Thymus (tissue), 11 donors: ENCODE results near the gene GANC. TPM values are rescaled to one million over a fixed set of nuclear protein-coding genes. Genes with fewer than 3 reads are reported as not detected.

ENCODE experiments used
- DNase-seq, 9 donors: peaks; one replicate each; pipeline ENCODE4 v3.0.0-alpha.2; 2013; ENCODE audit warnings: low spot score in 9 of 9, low read depth in 6 of 9, missing footprints in 1 of 9
- H3K27ac ChIP-seq, 2 donors: one replicate each; pipeline ENCODE4 v1.5.1; 2013; ENCODE audit warnings: control low read depth in 1 of 2, low read depth in 1 of 2, low read length in 1 of 2, mild to moderate bottlenecking in 1 of 2, moderate library complexity in 1 of 2
- H3K27me3 ChIP-seq, 2 donors: one replicate each; pipeline ENCODE4 v1.5.1; 2013; ENCODE audit warnings: low read length in 1 of 2; ENCODE audit not compliant: control insufficient read depth in 2 of 2, insufficient read depth in 1 of 2
- H3K36me3 ChIP-seq, 2 donors: one replicate each; pipeline ENCODE4 v1.5.1; 2013; ENCODE audit warnings: low read length in 1 of 2, mild to moderate bottlenecking in 1 of 2, moderate library complexity in 1 of 2; ENCODE audit not compliant: control insufficient read depth in 2 of 2, insufficient read depth in 2 of 2
- H3K4me1 ChIP-seq, 2 donors: one replicate each; pipeline ENCODE4 v1.5.1; 2013; ENCODE audit warnings: low read length in 2 of 2; ENCODE audit not compliant: control insufficient read depth in 2 of 2, insufficient read depth in 2 of 2
- H3K4me3 ChIP-seq, 2 donors: one replicate each; pipeline ENCODE4 v1.5.1; 2013; ENCODE audit warnings: low read length in 2 of 2, control low read depth in 1 of 2, mild to moderate bottlenecking in 1 of 2
- H3K9me3 ChIP-seq, 2 donors: one replicate each; pipeline ENCODE4 v1.5.1; 2013; ENCODE audit warnings: low read length in 1 of 2, mild to moderate bottlenecking in 1 of 2; ENCODE audit not compliant: control insufficient read depth in 2 of 2, insufficient read depth in 1 of 2
- WGBS: extraction: QIAGEN DNeasy Blood & Tissue Kit; methylation state at CpG from one replicate; pipeline ENCODE4 v1.1.7; 2013; 5-methylcytosine and 5-hydroxymethylcytosine counted together
- polyA plus RNA-seq: library from polyadenylated mRNA; stranded (reverse); fragments of 200-250 nt; gene quantifications from one replicate; pipeline ENCODE4 v1.2.3, GENCODE V29; 2013
- total RNA-seq: library from RNA; stranded (reverse); fragments of 120-200 nt; gene quantifications from one replicate; pipeline ENCODE4 v1.2.4, GENCODE V29; 2013
- donor health status: healthy.

GANC gene
- total and polyA plus RNA-seq, 2 donors, result 12.7 to 13.6 TPM

DNA sequence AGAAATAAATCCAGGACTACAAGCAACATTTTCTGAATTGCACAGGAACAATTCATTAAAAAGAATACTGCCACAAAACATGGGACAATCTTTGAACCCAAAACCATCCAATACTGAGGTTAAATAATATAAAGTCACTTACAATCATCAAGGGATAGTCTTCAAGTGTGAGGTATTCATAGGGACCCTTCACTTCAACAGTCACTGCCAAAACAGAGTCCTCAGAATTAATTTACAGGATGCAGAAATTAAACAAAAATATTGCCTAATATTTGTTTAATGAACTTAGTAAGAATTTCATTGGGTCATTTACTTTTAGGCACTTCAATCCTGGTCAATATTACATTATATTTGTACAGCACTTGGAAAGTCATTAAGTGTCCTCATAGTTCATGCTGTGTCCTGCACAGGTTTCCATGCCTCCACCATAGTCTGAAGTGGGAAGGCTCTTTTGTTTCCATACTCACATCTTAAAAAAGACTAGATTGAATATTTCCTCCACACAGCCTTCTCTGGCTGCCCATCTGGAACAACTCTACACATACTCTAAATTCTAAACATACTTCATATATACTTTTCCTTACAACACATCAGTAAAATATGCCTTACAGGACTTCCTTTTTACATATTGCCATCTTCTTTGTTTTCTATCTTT, 33.3 kb upstream of the GANC start:
- Histone ChIP-seq H3K4me3 (no peak overlapping the region), H3K27ac (no peak overlapping the region), H3K4me1 (no peaks in the 10 kb centered on the region), H3K36me3 (peaks cover 25 to 52% of the 10 kb centered on the region in 2 donors), H3K27me3 (no peaks in the 10 kb centered on the region), H3K9me3 (no peaks in the 10 kb centered on the region)
- DNase-seq, result no peak

DNA sequence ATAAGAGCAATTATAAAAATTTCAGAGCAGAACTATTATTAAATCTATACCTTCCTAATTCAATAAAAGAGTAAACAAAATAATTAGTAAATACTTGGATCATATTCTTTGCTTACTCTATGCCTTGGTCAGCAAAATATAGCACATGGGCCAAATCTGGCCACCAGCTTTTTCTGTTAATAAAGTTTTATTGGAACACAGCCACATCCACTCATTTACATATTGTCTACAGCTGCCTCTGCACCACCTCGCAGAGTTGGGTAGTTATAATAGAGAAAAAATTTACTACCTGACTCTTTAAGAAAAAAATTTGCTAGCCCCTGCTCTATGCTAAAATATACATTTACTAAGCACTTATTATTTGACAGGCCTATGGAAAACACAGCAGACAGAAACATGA, 32.2 kb upstream of the GANC start:
- DNase-seq, result no peak
- no peak overlapping the region for H3K4me3 ChIP-seq
- no peak overlapping the region for H3K27ac ChIP-seq
- H3K9me3 ChIP-seq, result no peaks in the 10 kb centered on the region
- peaks cover 21 to 42% of the 10 kb centered on the region in 2 donors for H3K36me3 ChIP-seq
- no peaks in the 10 kb centered on the region for H3K27me3 ChIP-seq
- 99% methylated on average over 1 of the region's 1 CpG for WGBS
- no peaks in the 10 kb centered on the region for H3K4me1 ChIP-seq

DNA sequence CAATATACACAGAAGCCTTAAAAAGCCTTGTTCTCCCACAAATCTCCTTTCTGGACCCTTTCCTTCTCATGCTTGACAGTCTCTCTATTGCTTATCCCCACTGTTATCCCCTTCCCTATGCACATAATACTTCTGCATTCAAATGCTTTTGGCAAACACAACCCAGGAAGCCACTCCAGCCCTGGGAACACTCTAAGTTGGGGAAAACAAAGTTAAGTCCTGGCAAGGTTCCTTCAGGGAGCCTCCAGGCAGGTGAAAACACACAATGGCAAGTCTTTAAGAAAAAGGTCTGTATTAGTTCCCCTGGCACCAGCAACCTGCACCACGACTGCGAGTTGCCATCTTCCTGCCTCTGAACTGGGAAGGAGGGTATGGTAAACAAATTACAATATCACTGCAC, 19.7 kb upstream of the GANC start:
- H3K4me3 ChIP-seq, result no peak overlapping the region
- no peak for DNase-seq
- 98% methylated on average over 2 of the region's 2 CpGs for WGBS
- H3K4me1 ChIP-seq, result no peaks in the 10 kb centered on the region
- H3K27ac ChIP-seq, result no peak overlapping the region
- peaks cover 19 to 32% of the 10 kb centered on the region in 2 donors for H3K36me3 ChIP-seq
- peaks cover 0 to 12% of the 10 kb centered on the region in 2 donors for H3K9me3 ChIP-seq
- H3K27me3 ChIP-seq, result no peaks in the 10 kb centered on the region

DNA sequence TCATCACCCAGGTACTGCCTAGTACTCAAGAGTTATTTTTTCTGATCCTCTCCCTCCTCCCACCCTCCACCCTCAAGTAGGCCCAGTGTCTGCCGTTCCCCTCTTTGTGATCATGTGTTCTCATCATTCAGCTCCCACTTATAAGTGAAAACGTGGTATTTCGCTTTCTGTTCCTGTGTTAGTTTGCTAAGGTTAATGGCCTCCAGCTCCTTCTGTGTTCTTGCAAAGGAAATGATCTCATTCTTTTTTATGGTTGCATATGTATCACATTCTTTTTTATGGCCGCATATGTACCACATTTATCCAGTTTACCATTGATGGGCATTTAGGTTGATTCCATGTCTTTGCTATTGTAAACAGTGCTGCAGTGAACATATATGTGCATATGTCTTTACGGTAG, 8.2 kb upstream of the GANC start:
- WGBS, result 97% methylated on average over 5 of the region's 5 CpGs
- Histone ChIP-seq H3K27me3 (no peaks in the 10 kb centered on the region), H3K27ac (no peak overlapping the region), H3K9me3 (no peaks in the 10 kb centered on the region), H3K4me1 (no peaks in the 10 kb centered on the region), H3K4me3 (no peak overlapping the region), H3K36me3 (peaks cover 13 to 63% of the 10 kb centered on the region in 2 donors)
- no peak for DNase-seq

DNA sequence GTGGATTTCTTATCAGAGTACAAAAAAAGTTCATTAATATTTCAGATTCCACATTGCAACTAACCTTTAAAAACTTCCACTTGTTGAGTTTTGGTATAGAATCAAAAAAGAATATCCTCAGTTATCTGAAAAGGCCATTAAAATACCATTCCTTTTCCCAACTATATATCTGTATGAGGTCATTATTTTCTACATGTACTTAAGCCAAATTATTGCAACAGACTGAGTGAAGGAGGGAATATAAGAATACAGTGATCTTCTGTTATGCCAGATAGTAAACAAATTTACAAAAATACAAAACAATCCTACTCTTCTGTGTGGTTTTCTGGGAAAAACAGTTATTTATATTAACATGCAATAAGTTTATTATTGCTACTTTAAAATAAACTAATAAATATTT, 5.7 kb upstream of the GANC start:
- Histone ChIP-seq H3K4me1 (no peaks in the 10 kb centered on the region), H3K36me3 (peaks cover 11 to 48% of the 10 kb centered on the region in 2 donors), H3K27ac (no peak overlapping the region), H3K27me3 (no peaks in the 10 kb centered on the region), H3K9me3 (no peaks in the 10 kb centered on the region), H3K4me3 (no peak overlapping the region)
- DNase-seq, result no peak

DNA sequence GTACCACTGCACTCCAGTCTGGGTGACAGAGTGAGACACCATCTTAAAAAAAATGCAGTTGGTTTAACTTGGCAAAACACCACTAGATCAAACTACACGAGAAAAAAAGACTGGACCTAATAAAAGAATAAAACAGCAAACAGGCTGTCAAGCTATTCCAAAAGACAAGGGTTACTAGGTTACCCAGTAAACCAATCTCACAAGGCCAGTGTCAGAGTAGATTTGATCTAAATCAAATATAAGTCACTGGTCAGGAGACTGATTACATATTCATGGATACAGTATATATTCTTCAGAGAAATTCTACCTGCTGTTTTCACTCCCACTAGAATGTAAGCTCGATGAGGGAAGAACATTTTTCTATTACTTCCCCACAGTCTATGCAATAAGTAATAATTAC, 2.5 kb upstream of the GANC start:
- Histone ChIP-seq H3K27me3 (no peaks in the 10 kb centered on the region), H3K36me3 (peaks cover 5 to 26% of the 10 kb centered on the region in 2 donors), H3K27ac (no peak overlapping the region), H3K4me1 (peaks cover 11% of the 10 kb centered on the region in 2 donors), H3K9me3 (no peaks in the 10 kb centered on the region), H3K4me3 (no peak overlapping the region)
- DNase-seq, result no peak
- WGBS, result 49% methylated on average over 2 of the region's 2 CpGs

DNA sequence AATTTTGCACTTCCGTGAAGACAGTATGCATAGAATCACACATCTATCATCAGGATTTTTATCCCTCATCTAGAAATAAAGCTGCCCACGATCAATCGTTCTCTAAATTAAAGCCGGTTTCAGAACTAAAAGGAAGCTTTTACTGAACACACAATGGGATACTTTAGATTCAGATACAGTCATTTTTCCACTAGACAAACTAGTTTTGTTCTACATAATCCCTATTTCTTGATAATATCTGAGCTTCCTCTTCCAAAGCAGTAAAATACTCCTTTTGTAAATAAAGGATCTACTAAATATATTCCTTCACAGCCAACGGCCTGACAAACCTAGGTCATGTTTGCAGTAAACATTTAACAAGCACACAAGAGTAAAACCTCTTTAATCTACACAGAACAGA, 2.0 kb upstream of the GANC start:
- Histone ChIP-seq H3K4me1 (peaks cover 11 to 13% of the 10 kb centered on the region in 2 donors), H3K9me3 (no peaks in the 10 kb centered on the region), H3K4me3 (no peak overlapping the region), H3K27ac (no peak overlapping the region), H3K36me3 (peaks cover under 1 to 22% of the 10 kb centered on the region in 2 donors), H3K27me3 (no peaks in the 10 kb centered on the region)
- WGBS, result 94% methylated on average over 5 of the region's 5 CpGs
- no peak for DNase-seq

DNA sequence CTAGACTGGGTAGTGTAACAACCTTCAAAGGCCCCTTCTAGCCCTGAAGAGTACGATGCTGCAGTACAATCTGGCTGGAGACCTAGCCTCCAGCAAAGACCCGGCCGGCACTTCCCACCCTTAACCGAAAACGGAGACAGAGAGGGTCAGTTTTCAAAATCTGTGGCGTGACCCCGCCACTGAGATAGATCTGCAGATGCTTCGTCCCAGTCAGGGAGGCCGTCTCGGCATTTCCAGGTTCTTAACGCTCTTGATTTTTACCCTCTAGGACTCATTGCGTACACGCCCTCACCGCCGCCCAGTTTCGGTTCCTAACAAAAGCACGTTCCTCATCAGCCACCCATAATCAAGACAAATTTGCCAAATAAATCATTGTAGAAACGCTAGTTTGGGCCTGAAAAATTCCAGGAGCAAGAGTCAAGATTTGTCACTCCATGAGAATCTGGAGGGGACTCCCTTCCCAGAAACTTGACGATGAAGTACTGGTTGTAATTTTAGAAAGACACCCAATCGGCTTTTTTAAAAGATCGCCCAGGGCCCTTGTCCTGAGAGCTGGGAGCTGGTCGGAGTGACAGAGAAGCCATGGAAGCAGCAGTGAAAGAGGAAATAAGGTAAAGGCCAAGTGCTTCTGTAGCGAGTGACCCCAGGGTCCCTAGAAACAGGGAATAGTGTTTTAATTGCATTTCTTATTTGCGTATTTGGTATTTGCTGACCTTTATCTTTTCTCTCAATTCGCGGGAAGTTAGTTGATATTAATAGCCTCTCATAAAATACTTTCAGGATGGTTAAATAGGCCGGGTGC, 1.1 kb downstream of the GANC start:
- Histone ChIP-seq H3K4me1 (peaks cover 11 to 13% of the 10 kb centered on the region in 2 donors), H3K36me3 (peaks cover 0 to under 1% of the 10 kb centered on the region in 2 donors), H3K27me3 (no peaks in the 10 kb centered on the region), H3K9me3 (no peaks in the 10 kb centered on the region), H3K4me3 (peak overlapping the region; percentile 72 to 92), H3K27ac (peak overlapping the region; percentile 97 to 100)
- peak in 7 of 9 donors; percentile 24 to 74 (median 42) for DNase-seq
- WGBS, result 9% methylated on average over 27 of the region's 27 CpGs

DNA sequence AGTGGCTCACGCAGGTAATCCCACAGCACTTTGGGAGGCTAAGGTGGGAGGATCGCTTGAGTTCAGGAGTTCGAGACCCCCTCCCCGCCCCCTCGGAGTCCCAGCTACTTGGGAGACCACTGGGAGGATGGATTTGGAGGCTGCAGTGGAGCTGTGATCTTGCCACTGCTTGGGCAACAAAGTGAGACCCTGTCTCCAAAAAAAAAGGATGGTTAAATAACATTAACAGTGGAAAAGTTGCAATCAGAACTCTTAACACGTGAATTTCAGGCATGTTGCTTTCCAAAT, 1.6 kb downstream of the GANC start:
- Histone ChIP-seq H3K4me3 (peak overlapping the region; percentile 72 to 92), H3K4me1 (peaks cover 11 to 13% of the 10 kb centered on the region in 2 donors), H3K27me3 (no peaks in the 10 kb centered on the region), H3K9me3 (no peaks in the 10 kb centered on the region), H3K36me3 (peaks cover 0 to 6% of the 10 kb centered on the region in 2 donors), H3K27ac (peak overlapping the region; percentile 97 to 100)
- no peak for DNase-seq
- 84% methylated on average over 6 of the region's 6 CpGs for WGBS
